PFSK-1 (cell line): ENCODE results near the gene HPCAL1.

Source experiments
- POLR2AphosphoS5 ChIP-seq: IDR thresholded peaks from 2 replicates; pipeline ENCODE4 v1.6.1; 2012; ENCODE audit warnings: low read depth, mild to moderate bottlenecking, control low read depth, low read length, moderate library complexity
- SIN3A ChIP-seq: IDR thresholded peaks from 2 replicates; pipeline ENCODE4 v1.6.1; 2012; ENCODE audit warnings: mild to moderate bottlenecking, low read length, moderate library complexity, borderline replicate concordance; ENCODE audit not compliant: insufficient read depth
- TAF1 ChIP-seq: IDR thresholded peaks from 2 replicates; pipeline ENCODE4 v1.6.1; 2012; ENCODE audit warnings: low read length, control low read depth, borderline replicate concordance; ENCODE audit not compliant: insufficient read depth
- TF ChIP-seq, protein P1 (sequence below), 2 experiments: IDR thresholded peaks; 2 replicates each; pipeline versions ENCODE4 v1.6.1 to v1.8.0; 2011 to 2012; ENCODE audit warnings: low read depth in 2 of 2, low read length in 2 of 2, control low read depth in 1 of 2, inconsistent platforms in 1 of 2, mild to moderate bottlenecking in 1 of 2, moderate library complexity in 1 of 2; ENCODE audit not compliant: insufficient read depth in 1 of 2

DNA sequence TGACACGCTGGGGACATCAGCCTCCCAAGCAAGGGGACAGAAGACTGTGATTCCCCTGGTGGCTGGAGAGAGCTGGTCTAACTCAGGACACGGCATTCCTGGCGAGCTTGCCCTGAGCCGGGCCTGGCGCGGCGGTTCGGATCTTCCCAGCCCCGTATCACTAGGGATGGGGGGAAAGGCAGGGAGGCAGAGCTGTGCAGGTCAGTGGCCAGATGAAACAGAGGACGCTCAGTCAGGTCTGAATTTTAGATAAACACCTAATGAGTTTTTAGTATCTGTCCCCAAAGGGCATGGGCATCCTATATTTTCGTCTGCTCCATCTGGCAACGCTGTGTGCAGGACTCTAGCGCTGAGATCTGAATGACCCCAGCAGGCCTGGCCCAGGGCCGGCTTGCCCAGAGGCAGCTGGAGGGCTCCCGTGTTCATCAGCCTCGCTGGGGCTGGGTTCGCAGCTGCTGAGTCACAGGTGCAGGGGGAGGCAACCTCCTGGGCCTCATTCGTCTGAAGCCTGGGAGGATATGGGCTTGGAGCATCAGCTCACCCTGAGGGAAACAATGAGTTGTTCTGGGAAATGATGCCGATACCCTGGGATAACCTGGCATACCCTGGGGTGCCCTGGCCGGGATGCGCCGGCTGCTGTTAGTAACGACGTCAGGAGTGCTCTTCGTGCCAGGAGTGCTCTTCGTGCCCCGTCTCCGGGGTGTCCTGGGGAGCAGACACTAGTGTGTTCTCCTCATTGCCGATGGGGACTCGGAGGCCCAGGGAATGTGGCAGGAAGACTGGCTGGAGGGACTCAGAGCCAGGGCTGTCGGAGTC, 48.1 kb upstream of the HPCAL1 start:
- no peak for TF ChIP-seq POLR2AphosphoS5
- TF ChIP-seq, protein P1, sequence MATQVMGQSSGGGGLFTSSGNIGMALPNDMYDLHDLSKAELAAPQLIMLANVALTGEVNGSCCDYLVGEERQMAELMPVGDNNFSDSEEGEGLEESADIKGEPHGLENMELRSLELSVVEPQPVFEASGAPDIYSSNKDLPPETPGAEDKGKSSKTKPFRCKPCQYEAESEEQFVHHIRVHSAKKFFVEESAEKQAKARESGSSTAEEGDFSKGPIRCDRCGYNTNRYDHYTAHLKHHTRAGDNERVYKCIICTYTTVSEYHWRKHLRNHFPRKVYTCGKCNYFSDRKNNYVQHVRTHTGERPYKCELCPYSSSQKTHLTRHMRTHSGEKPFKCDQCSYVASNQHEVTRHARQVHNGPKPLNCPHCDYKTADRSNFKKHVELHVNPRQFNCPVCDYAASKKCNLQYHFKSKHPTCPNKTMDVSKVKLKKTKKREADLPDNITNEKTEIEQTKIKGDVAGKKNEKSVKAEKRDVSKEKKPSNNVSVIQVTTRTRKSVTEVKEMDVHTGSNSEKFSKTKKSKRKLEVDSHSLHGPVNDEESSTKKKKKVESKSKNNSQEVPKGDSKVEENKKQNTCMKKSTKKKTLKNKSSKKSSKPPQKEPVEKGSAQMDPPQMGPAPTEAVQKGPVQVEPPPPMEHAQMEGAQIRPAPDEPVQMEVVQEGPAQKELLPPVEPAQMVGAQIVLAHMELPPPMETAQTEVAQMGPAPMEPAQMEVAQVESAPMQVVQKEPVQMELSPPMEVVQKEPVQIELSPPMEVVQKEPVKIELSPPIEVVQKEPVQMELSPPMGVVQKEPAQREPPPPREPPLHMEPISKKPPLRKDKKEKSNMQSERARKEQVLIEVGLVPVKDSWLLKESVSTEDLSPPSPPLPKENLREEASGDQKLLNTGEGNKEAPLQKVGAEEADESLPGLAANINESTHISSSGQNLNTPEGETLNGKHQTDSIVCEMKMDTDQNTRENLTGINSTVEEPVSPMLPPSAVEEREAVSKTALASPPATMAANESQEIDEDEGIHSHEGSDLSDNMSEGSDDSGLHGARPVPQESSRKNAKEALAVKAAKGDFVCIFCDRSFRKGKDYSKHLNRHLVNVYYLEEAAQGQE (IDR thresholded peaks at IDR 0.05; ENCODE audit: insufficient read depth in 1 of 2, low read depth in 2 of 2, low read length in 2 of 2) = no peak
- TF ChIP-seq TAF1 = no peak
- no peak for TF ChIP-seq SIN3A
